NCI-H69 (cell line): ENCODE data around the gene RPS23.

Source experiments
- DNase-seq: peaks from one replicate; lab custom pipeline; 2025; lab: John Stamatoyannopoulos, UW

RPS23 gene

GRCh38 chr5:82277987-82278710 lies at the start of gene RPS23:
TSS of gene RPS23 (minus strand) at chr5:82278354. CDS start at chr5:82278323, 31 bp downstream.
- peak; percentile 97 for DNase-seq

GRCh38 chr5:82327941-82328340 lies 49.8 kb upstream of the RPS23 start:
- DNase-seq, result no peak

GRCh38 chr5:82325996-82326395 lies 47.8 kb upstream of the RPS23 start:
- no peak for DNase-seq

- peak; percentile 9 for DNase-seq
Measured at GRCh38 chr5:82325155-82325554, 47.0 kb upstream of the RPS23 start.

GRCh38 chr5:82320966-82321365 lies 42.8 kb upstream of the RPS23 start:
- DNase-seq, result no peak

GRCh38 chr5:82319651-82320376 lies 41.7 kb upstream of the RPS23 start:
- DNase-seq, result no peak

GRCh38 chr5:82319192-82319591 lies 41.0 kb upstream of the RPS23 start:
- DNase-seq, result no peak

GRCh38 chr5:82314964-82315758 lies 37.0 kb upstream of the RPS23 start:
- no peak for DNase-seq

GRCh38 chr5:82313016-82313415 lies 34.9 kb upstream of the RPS23 start:
- no peak for DNase-seq

GRCh38 chr5:82312373-82312856 lies 34.3 kb upstream of the RPS23 start:
- peak; percentile 78 for DNase-seq

GRCh38 chr5:82309091-82309531 lies 31.0 kb upstream of the RPS23 start:
- DNase-seq, result peak; percentile 11

- no peak for DNase-seq
Measured at GRCh38 chr5:82308416-82308815, 30.3 kb upstream of the RPS23 start.

- DNase-seq, result no peak
Measured at GRCh38 chr5:82307451-82307850, 29.3 kb upstream of the RPS23 start.

- DNase-seq, result no peak
Measured at GRCh38 chr5:82306151-82306550, 28.0 kb upstream of the RPS23 start.

- no peak for DNase-seq
Measured at GRCh38 chr5:82301190-82301589, 23.0 kb upstream of the RPS23 start.

- peak; percentile 75 for DNase-seq
Measured at GRCh38 chr5:82298668-82299067, 20.5 kb upstream of the RPS23 start.

GRCh38 chr5:82297711-82298110 lies 19.6 kb upstream of the RPS23 start:
- no peak for DNase-seq

GRCh38 chr5:82296929-82297328 lies 18.8 kb upstream of the RPS23 start:
- DNase-seq, result peak; percentile 69

- DNase-seq, result peak; percentile 38
Measured at GRCh38 chr5:82295959-82296531, 17.9 kb upstream of the RPS23 start.

GRCh38 chr5:82295144-82295543 lies 17.0 kb upstream of the RPS23 start:
- peak; percentile 89 for DNase-seq

GRCh38 chr5:82291420-82291819 lies 13.3 kb upstream of the RPS23 start:
- DNase-seq, result peak; percentile 69

GRCh38 chr5:82290908-82291307 lies 12.8 kb upstream of the RPS23 start:
- DNase-seq, result peak; percentile 90
